SKM-1 (cell line): Measurements from ENCODE around the gene TTC5.
"Not testable (repeated sequence)": the region's sequence is repeated elsewhere in the genome, so short reads cannot be mapped to it uniquely, and the experiment has no call there.

Experiments
- DNase-seq: peaks from one replicate; lab custom pipeline; 2025; ENCODE audit not compliant: unreplicated experiment; lab: John Stamatoyannopoulos, UW

Gene TTC5, protein sequence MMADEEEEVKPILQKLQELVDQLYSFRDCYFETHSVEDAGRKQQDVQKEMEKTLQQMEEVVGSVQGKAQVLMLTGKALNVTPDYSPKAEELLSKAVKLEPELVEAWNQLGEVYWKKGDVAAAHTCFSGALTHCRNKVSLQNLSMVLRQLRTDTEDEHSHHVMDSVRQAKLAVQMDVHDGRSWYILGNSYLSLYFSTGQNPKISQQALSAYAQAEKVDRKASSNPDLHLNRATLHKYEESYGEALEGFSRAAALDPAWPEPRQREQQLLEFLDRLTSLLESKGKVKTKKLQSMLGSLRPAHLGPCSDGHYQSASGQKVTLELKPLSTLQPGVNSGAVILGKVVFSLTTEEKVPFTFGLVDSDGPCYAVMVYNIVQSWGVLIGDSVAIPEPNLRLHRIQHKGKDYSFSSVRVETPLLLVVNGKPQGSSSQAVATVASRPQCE

DNA sequence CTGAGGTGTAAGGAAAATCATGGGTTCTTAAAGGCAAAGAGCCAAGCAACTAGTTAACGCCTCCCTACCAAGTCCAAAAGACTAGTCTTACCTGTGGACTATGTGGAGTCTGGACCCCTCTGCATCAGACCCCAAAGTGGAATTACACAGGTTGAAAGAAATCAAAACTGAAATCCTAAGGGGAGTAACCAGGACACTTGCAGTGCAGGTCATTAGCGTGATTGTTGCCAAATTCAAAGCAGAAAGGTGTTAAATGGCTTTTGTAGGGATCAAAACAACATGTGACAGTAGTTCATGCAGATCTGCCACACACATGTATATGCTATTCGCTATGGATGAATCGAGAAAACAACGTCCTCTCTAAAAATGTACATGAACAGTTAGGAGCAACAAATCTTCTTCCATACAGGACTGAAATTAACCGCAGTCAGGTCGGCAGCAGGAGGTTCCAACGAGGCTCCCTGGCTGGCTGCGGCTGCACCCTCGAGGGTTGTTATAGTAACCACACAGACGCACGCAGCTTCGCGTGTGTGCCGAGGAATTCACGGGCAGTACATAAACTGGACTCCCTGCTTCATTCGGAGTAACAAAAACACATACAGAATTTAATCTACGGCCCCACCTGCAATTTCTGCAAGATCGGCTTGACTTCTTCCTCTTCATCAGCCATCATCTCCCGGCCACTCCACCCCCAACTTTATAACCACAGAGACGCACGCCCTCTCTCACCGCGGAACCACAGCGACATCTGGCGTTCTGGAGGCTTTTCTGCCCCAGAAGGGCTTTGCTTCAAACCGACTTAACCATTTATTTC is at the start of gene TTC5:
Gene TTC5, minus strand, starts transcription at position 687 of the 814 bp plus-strand sequence. Its CDS starts 14 bp downstream, at position 673.
- peak; percentile 43 for DNase-seq

DNA sequence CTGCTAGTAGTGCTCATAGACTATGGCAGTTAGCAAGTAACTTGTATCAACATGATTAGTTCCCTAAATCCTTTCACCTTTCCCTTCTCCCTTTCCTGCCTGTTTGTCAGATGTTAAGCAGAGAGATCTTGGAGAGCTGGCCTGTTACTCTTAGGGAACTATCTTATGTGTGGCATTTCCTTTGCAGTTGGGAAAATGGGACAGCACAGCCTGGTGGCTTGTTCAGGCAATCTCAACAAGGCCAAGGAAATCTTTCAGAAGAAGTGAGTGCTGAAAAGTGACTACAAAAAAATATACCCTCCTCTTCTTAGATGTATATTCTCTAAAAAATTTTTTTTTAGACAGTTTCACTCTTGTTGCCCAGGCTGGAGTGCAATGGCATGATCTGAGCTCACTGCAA is 45.1 kb upstream of the TTC5 start:
- DNase-seq: no peak

DNA sequence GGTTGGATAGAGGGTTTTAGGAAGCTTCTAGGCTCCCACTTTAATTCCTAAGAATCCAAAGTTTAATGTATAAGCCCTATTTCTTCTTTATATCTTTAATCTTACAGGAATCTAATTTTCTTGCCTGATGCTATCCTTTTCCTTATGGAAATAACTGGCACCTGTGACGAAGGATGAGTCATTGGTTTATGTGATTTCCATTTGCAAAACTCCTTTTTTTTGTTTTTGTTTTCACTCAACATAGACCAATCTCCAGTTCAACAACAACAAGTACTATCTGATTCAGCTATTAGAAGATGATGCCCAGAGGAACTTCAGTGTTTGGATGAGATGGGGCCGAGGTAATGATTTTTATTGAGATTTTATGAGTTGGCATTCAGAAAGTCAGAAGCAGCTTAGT is 44.5 kb upstream of the TTC5 start:
- DNase-seq: no peak

DNA sequence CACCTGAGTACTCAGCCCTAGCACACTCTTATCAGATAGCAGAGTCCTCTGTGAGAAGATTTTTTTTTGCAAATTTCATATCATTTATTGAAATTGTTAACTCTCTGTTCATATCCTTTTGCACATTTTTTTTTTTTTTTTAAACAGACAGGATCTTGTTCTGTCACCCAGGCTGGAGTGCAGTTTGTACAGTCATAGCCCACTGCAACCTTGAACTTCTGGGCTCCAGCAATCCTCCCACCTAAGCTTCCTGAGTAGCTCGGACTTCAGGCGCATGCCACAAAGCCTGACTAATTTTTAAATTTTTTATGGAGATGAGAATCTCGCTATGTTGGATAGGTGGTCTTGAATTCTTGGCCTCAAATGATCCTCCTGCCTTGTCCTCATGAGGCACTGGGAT is 42.0 kb upstream of the TTC5 start:
- DNase-seq: no peak

GRCh38 chr14:20346713-20347112 is 41.0 kb upstream of the TTC5 start:
- DNase-seq: no peak

GRCh38 chr14:20345366-20345765 is 39.6 kb upstream of the TTC5 start:
- no peak for DNase-seq

DNA sequence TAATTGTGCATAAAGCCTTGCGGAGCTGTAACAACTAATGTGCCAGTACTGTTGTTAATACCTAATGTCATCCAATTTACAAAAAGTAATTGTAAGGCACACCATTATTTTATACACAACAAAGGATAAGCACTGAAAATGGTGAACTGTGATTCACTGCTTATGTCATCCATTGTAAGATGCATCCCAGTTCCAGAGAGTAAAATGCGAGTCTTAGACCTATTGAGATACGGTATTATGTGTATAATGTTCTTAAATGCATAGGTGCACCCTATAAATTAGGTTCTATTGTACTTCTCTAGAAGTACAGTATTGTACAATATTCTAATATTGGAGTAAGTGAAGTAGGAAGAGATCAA is 38.1 kb upstream of the TTC5 start:
- no peak for DNase-seq

GRCh38 chr14:20343092-20343861 is 37.5 kb upstream of the TTC5 start, which contains the start of gene PARP2:
Gene PARP2 (plus strand): TSS chr14:20343635. CDS start chr14:20343642, 7 bp downstream.
- peak; percentile 91 for DNase-seq

DNA sequence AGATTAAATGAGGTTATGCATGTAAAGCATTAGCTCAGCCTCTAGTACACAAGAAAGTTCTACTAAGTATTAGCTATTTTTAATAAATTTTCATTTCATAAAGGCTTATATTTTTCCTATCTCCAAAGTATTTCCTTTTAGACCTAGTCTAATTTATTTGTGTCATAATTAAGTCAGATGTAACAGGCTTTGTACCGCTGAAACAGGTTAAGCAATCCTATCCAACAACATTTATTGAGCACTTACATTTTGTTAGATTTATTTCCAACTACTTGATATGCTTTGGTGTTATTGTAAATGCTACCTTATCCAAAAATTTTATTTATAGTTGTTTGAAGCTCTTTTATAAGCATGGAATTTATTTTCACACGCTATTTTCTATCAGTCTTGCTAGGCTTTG is 35.9 kb upstream of the TTC5 start:
- no peak for DNase-seq

- DNase-seq: not testable (repeated sequence)
Observed at GRCh38 chr14:20341032-20341431, 35.3 kb upstream of the TTC5 start.

DNA sequence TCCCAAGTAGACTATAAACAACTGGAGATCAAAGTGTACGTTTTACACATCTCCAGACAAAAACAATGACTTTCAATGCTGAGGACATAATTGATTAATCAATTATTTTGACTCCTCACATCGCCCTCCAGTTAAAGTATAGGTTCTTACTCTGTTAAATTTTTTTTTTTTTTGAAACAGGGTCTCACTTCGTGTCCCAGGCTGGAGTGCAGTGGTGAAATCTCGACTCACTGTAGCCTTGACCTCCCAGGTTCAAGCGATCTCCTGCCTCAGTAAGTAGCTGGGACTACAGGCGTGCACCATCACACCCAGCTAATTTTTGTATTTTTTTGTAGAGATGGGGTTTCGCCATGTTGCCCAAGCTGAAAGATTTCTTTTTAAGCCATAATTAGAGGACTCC is 28.3 kb upstream of the TTC5 start:
- DNase-seq: no peak

DNA sequence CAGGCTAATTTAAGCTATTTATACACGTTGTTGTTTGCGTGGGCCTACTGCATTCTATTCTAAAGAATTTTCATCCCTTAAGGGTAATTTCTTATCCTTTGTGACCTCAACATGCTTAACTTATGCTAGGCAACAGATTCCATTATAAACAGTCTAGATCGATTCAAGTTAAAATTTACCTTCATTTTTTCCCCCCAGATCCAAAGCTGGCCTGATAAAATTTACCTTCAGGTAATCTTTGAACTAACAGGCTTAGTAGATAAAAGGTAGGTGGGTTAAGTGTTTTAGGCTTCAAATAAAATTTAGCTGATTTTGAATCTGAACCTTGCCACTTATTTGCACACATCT is 27.7 kb upstream of the TTC5 start:
- no peak for DNase-seq

DNA sequence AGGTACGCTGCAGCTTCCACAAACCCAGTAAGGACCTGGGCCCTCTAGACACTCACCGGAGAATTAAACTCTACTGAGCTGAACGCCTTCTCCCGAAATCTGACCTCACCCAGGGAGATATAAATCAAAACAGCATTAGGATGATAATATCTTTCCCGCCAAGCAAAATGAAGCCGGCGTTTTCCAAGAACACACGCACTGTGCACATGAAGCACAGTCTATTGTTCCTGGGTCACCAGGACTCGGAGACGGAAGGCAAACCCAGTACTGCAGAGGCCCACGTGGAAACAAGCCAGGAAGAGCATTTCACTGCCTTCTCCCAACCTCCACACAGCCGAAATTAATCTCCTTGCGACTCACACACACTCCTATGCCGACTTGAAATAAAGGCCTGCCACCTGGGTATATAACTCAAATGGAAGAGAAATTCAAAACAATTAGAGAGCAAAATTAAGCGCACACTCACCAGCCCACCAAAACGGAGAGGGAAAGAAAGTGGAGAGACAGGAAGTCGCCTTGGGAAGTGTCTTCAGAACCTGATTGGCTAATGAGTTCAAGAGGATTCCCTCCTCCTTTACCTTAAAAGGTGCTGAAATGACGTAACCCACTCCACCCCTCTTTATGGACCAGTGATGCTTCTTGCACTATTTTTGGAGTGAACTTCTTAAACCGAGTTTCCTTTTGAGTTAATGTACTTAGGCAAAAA is 27.2 kb upstream of the TTC5 start, which contains the start of gene CCNB1IP1:
Gene CCNB1IP1, minus strand, starts transcription at position 492 of the 706 bp plus-strand sequence. CDS start 16,756 bp downstream, outside the sequence.
- peak; percentile 56 for DNase-seq

- no peak for DNase-seq
Observed at GRCh38 chr14:20332431-20332787, 26.7 kb upstream of the TTC5 start.

DNA sequence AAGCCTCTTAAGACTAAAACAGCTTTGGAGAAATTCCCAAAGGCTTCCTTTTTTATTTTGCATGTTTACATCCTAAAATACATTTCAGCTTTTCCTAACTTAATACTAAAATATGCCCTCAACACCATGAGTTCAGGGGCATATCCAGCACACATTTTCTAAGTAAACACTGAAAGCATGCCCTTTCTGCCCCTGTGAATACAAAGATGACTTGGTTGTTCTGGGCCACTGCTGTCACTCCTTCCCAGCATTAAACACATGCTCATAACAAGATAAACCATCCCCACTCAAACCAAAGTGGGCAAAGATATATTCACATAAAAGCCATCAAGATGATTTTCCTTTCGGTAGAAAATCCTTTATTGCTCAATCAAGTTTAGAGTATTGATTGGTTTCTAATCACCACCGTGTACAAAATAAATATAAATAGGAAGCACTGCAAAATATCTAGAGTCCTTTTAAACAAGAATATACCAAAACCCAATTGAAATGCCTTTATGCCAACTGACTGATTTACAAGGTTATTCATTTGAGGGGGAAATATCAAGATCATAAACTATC is 25.4 kb upstream of the TTC5 start:
- no peak for DNase-seq

- no peak for DNase-seq
Observed at GRCh38 chr14:20329355-20329754, 23.6 kb upstream of the TTC5 start.

- DNase-seq: no peak
Observed at GRCh38 chr14:20328705-20329104, 23.0 kb upstream of the TTC5 start.

DNA sequence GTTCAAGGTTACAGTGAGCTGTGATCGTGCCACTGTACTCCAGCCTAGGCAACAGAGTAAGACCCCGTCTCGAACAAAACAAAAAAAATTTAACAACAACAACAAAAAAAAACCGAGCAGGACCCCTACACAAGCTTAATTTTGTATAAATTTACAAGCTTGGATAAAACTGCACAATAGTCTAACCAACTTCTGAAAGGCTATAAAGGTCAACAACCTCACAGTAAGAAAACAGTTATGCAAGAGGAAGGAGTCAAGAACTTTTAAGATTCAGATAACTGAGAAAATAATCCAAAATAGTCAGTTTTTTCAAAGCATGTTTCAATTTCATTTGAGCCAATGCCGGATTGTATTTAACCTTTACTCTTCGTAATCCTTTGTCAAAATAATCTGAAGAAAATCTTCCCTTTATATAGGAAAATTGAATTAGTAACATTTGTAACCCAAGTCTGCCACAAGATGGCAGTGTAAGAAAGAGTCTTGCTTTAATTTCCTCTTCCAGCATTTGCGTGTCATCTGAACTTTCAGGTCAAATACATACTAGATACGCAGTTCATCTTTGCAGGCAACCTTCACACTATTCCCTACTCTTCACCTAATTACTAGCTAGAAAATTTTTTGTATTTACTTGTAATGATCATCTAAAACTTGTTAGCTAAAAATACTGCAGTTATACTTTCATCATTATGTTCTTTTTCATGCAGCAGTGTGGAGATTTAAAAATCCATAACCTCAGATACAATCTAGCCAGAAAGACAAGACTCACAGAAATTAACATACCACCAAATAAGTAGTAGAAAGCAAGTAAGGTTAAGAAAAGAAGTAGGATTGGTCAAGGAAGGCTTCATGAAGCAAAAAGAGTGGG is 21.5 kb upstream of the TTC5 start:
- peak; percentile 19 for DNase-seq

GRCh38 chr14:20317720-20318119 is 12.0 kb upstream of the TTC5 start:
- DNase-seq: no peak

DNA sequence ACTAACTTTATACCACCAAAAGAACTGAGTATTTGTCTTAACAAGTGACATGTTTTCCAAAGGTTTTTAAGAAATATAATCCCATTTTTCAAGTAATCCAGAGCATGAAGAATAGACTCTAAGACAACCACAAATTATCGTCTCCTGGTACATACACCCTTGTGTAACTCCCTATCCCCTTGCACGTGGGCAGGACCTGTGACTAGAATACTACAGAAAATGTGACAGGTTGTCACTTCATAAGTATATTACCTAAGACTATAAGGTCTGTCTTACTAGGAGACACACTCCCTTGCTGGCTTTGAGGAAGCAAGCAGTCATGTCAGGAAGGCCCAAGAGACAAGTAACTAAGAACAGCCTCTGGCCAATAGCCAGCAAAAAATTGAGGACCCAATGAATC is 8.3 kb upstream of the TTC5 start:
- DNase-seq: no peak
